Mesenchymal stem cell (in vitro differentiated cells and primary cell): ENCODE data around the gene ABCB4.
A peak's percentile ranks its signal among the peaks of the same experiment; 100 is the strongest.

ENCODE experiments used
- DNase-seq: peaks from one replicate; pipeline ENCODE4 v3.0.0-alpha.2; 2013
- H2AFZ ChIP-seq: one replicate; pipeline ENCODE4 v1.6.1; 2013; ENCODE audit warnings: low read depth, mild to moderate bottlenecking, control low read depth, inconsistent platforms, low read length, moderate library complexity
- H2AK5ac ChIP-seq: 2 replicates; pipeline ENCODE4 v1.6.1; 2013; ENCODE audit warnings: low read length, moderate library complexity, mild to moderate bottlenecking, inconsistent platforms; ENCODE audit not compliant: severe bottlenecking
- H2BK120ac ChIP-seq: one replicate; pipeline ENCODE4 v1.6.1; 2013; ENCODE audit warnings: low read depth, mild to moderate bottlenecking, inconsistent platforms, low read length, moderate library complexity
- H2BK12ac ChIP-seq, 2 experiments: one replicate each; pipeline ENCODE4 v1.6.1; 2013; ENCODE audit warnings: inconsistent platforms in 2 of 2, low read length in 2 of 2, mild to moderate bottlenecking in 2 of 2, moderate library complexity in 2 of 2, control low read depth in 1 of 2
- H2BK15ac ChIP-seq: one replicate; pipeline ENCODE4 v1.6.1; 2013; ENCODE audit warnings: mild to moderate bottlenecking, low read depth, inconsistent platforms; ENCODE audit not compliant: poor library complexity, severe bottlenecking
- H2BK5ac ChIP-seq: 2 replicates; pipeline ENCODE4 v1.6.1; 2013; ENCODE audit warnings: low read depth, mild to moderate bottlenecking, low read length, control low read depth, inconsistent platforms; ENCODE audit not compliant: poor library complexity, severe bottlenecking
- H3K14ac ChIP-seq, 2 experiments: one replicate each; pipeline ENCODE4 v1.6.1; 2013; ENCODE audit warnings: inconsistent platforms in 2 of 2, low read length in 2 of 2, control low read depth in 1 of 2, mild to moderate bottlenecking in 1 of 2, moderate library complexity in 1 of 2
- H3K18ac ChIP-seq, 2 experiments: one replicate each; pipeline ENCODE4 v1.6.1; 2013; ENCODE audit warnings: inconsistent platforms in 2 of 2, low read length in 2 of 2, control low read depth in 1 of 2, low read depth in 1 of 2, mild to moderate bottlenecking in 1 of 2
- H3K23ac ChIP-seq, 2 experiments: one replicate each; pipeline ENCODE4 v1.6.1; 2013; ENCODE audit warnings: inconsistent platforms in 2 of 2, low read length in 2 of 2, mild to moderate bottlenecking in 2 of 2, moderate library complexity in 2 of 2, control low read depth in 1 of 2
- H3K27ac ChIP-seq: 2 replicates; pipeline ENCODE4 v1.5.1; 2013; ENCODE audit warnings: mild to moderate bottlenecking, moderate library complexity, low read length, control low read depth, inconsistent platforms; ENCODE audit not compliant: poor library complexity, severe bottlenecking
- H3K27me3 ChIP-seq, 2 experiments: 2 replicates each; pipeline versions ENCODE4 v1.6.1 to v1.7.0; 2013; ENCODE audit warnings: low read length in 2 of 2, mild to moderate bottlenecking in 2 of 2, moderate library complexity in 2 of 2, control low read depth in 1 of 2, inconsistent platforms in 1 of 2; ENCODE audit not compliant: control insufficient read depth in 1 of 2, insufficient read depth in 1 of 2
- H3K36me3 ChIP-seq, 2 experiments: 2 replicates each; pipeline versions ENCODE4 v1.6.1 to v1.7.0; 2013; ENCODE audit warnings: low read length in 2 of 2, control low read depth in 1 of 2, inconsistent platforms in 1 of 2, low read depth in 1 of 2, mild to moderate bottlenecking in 1 of 2; ENCODE audit not compliant: insufficient read depth in 2 of 2, control insufficient read depth in 1 of 2
- H3K4ac ChIP-seq, 2 experiments: one replicate each; pipeline ENCODE4 v1.6.1; 2013; ENCODE audit warnings: inconsistent platforms in 2 of 2, low read length in 2 of 2, mild to moderate bottlenecking in 2 of 2, moderate library complexity in 2 of 2, control low read depth in 1 of 2, low read depth in 1 of 2
- H3K4me1 ChIP-seq: 2 replicates; pipeline ENCODE4 v1.6.1; 2013; ENCODE audit warnings: low read depth, low read length, control low read depth; ENCODE audit not compliant: control insufficient read depth, insufficient read depth
- H3K4me2 ChIP-seq: 2 replicates; pipeline ENCODE4 v1.6.1; 2013; ENCODE audit warnings: low read length, mild to moderate bottlenecking, inconsistent platforms; ENCODE audit not compliant: poor library complexity, severe bottlenecking
- H3K4me3 ChIP-seq, 2 experiments: 2 replicates each; pipeline versions ENCODE4 v1.5.1 to v1.7.0; 2013; ENCODE audit warnings: low read length in 2 of 2, mild to moderate bottlenecking in 2 of 2, control low read depth in 1 of 2, low read depth in 1 of 2; ENCODE audit not compliant: insufficient read depth in 1 of 2
- H3K79me1 ChIP-seq: replicated peaks from 2 replicates; pipeline ENCODE4 v1.6.1; 2013; ENCODE audit warnings: mild to moderate bottlenecking, control low read depth, low read length, inconsistent platforms; ENCODE audit not compliant: poor library complexity, severe bottlenecking
- H3K9ac ChIP-seq: 2 replicates; pipeline ENCODE4 v1.7.0; 2013; ENCODE audit warnings: mild to moderate bottlenecking, low read length, moderate library complexity
- H3K9me3 ChIP-seq: 2 replicates; pipeline ENCODE4 v1.7.0; 2013; ENCODE audit warnings: mild to moderate bottlenecking, low read length; ENCODE audit not compliant: control insufficient read depth
- H4K8ac ChIP-seq: one replicate; pipeline ENCODE4 v1.6.1; 2013; ENCODE audit warnings: inconsistent platforms, mild to moderate bottlenecking, low read length, moderate library complexity
- H4K91ac ChIP-seq: one replicate; pipeline ENCODE4 v1.6.1; 2013; ENCODE audit warnings: mild to moderate bottlenecking, low read length, inconsistent platforms
- WGBS: methylation state at CpG from one replicate; pipeline ENCODE4 v1.1.7; 2013; ENCODE audit warnings: mixed read lengths; 5-methylcytosine and 5-hydroxymethylcytosine counted together

The ABCB4 gene

DNA sequence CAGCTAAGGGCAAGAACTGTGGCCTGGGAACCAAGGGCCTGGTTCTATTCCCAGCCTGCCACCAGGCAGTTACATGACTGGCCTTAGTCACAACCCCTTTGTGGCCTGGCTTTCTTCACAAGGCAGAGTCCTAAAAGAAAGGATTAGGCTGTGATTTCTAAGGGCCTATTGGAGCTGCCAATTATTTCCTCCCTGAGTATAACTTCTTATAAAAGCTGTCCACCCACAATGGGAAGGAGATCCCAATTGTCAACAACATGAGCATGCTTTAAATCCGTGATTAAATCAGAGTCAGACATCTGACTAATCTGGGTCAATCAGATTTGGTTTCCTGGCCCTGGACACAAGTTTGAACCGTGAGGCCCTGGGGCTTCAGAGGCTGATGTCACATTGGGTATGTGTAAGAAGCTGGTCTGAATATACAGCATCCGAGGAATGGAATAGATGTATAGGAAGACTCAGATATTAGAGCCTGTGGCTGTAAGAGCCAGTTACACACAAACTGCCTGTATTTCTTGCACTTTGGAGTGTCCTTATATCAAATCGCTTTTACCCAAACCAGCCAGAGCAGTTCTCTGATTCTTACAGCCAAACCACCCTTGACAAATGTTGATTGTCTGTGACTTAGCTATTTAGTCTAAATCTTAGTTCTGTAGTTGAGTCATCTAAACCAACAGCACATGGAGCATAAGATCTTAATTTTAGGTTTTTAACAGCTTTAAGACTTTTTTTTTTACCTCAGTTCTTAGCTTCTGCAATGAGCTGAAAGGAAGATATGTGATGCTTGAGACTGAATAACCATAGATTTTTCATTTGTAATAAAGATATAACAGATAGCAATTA is 61.3 kb downstream of the ABCB4 start:
- Histone ChIP-seq H3K4me1 (peaks cover 4% of the 10 kb centered on the region), H3K4ac (peak overlapping the region in 1 of 2 experiments; percentile 33), H3K36me3 (no peaks in the 10 kb centered on the region), H3K79me1 (no peaks in the 10 kb centered on the region), H2BK5ac (peak overlapping the region; percentile 40), H2AFZ (no peak overlapping the region), H3K9ac (peak overlapping the region; percentile 64), H3K14ac (no peak overlapping the region), H2BK15ac (no peak overlapping the region), H3K4me2 (no peak overlapping the region), H2BK12ac (peak overlapping the region in 1 of 2 experiments; percentile 29), H3K18ac (peak overlapping the region in 1 of 2 experiments; percentile 77), H4K91ac (no peak overlapping the region), H3K9me3 (no peaks in the 10 kb centered on the region), H3K27ac (peak overlapping the region; percentile 75), H3K4me3 (no peak overlapping the region), H3K27me3 (no peaks in the 10 kb centered on the region), H3K23ac (no peak overlapping the region), H2BK120ac (no peak overlapping the region), H4K8ac (no peak overlapping the region), H2AK5ac (peak overlapping the region; percentile 74)
- DNase-seq, result peak; percentile 39
- WGBS, result 70% methylated on average over 2 of the region's 4 CpGs

DNA sequence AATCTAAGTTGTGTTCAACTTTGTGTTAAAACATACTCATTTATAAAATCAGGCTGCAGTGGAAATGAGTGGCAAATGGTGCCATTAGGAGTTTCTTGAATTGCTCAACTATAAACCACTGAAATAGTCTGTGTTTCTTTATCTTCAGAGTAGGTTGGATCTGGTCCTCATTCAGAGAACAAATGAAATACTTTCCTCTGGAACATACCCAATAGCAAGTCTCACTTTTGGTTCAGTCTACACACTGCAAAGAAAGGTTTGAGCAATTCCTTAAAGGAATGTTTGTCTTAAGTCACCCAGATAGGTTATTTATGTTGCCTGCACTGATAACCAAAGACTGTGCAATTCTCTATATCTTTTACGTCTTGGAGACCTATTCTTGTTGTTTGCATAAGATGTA is 62.5 kb downstream of the ABCB4 start:
- Histone ChIP-seq H2BK120ac (no peak overlapping the region), H3K27ac (no peak overlapping the region), H2BK15ac (no peak overlapping the region), H3K4me1 (peaks cover 4% of the 10 kb centered on the region), H3K9me3 (no peaks in the 10 kb centered on the region), H2BK5ac (no peak overlapping the region), H3K27me3 (no peaks in the 10 kb centered on the region), H2BK12ac (no peak overlapping the region), H2AFZ (no peak overlapping the region), H4K91ac (no peak overlapping the region), H3K23ac (no peak overlapping the region), H3K18ac (no peak overlapping the region), H3K4me2 (no peak overlapping the region), H3K14ac (no peak overlapping the region), H3K36me3 (no peaks in the 10 kb centered on the region), H2AK5ac (no peak overlapping the region), H3K9ac (no peak overlapping the region), H4K8ac (no peak overlapping the region), H3K4ac (no peak overlapping the region), H3K4me3 (no peak overlapping the region), H3K79me1 (no peaks in the 10 kb centered on the region)
- no CpG with 5 or more reads among the region's 1 CpG for WGBS
- DNase-seq, result peak; percentile 57

DNA sequence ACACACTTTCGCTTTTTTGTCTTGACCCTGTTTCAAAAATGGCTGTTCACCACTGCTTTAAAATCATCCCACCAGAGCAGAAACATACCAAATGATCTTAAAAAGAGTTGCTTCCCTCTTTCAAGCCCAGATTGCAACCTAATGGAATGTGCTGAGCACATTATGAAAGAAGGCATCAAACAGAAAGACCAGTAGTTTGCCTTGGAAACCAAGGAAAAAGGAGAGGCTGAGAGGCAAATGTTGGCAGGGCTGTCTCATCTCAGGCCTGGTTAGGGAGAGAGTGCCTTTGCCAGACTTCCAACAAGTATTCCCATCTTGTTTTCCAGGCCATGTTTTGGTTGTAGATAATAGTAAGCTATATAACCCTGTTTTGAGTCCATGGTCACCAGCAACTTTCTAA is 64.3 kb downstream of the ABCB4 start:
- DNase-seq, result no peak
- Histone ChIP-seq H3K36me3 (no peaks in the 10 kb centered on the region), H2BK5ac (no peak overlapping the region), H3K18ac (no peak overlapping the region), H2AK5ac (no peak overlapping the region), H4K8ac (no peak overlapping the region), H3K9ac (no peak overlapping the region), H3K23ac (no peak overlapping the region), H3K4me2 (no peak overlapping the region), H3K4me1 (peaks cover 4% of the 10 kb centered on the region), H2AFZ (no peak overlapping the region), H3K4ac (no peak overlapping the region), H4K91ac (no peak overlapping the region), H3K79me1 (no peaks in the 10 kb centered on the region), H2BK15ac (no peak overlapping the region), H2BK120ac (no peak overlapping the region), H3K14ac (no peak overlapping the region), H3K27me3 (no peaks in the 10 kb centered on the region), H3K9me3 (no peaks in the 10 kb centered on the region), H3K4me3 (no peak overlapping the region), H2BK12ac (no peak overlapping the region), H3K27ac (no peak overlapping the region)
- WGBS, result 100% methylated on average over 1 of the region's 1 CpG

DNA sequence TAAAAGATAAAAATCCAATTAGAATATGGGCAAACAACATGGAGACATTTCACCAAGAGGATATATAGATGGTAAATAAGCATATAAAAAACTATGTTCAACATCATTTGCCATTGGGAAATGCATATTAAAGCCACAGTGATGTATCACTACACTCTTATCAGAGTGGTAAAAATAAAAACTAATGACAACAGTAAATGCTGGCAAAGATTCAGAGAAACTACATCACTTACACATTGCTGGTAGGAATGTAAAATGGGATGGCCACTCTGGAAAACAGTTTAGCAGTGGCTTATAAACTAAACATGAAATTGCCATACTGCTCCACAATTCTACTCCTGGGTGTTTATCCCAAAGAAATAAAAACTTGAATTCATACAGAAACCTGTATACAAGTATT is 70.8 kb downstream of the ABCB4 start:
- no peak for DNase-seq
- Histone ChIP-seq H3K27ac (no peak overlapping the region), H2AFZ (no peak overlapping the region), H3K9ac (no peak overlapping the region), H3K23ac (no peak overlapping the region), H2BK5ac (no peak overlapping the region), H3K18ac (no peak overlapping the region), H3K4me1 (peaks cover 1% of the 10 kb centered on the region), H2BK120ac (no peak overlapping the region), H2BK12ac (no peak overlapping the region), H3K9me3 (no peaks in the 10 kb centered on the region), H2AK5ac (no peak overlapping the region), H3K79me1 (no peaks in the 10 kb centered on the region), H3K4me3 (no peak overlapping the region), H3K27me3 (no peaks in the 10 kb centered on the region), H4K8ac (no peak overlapping the region), H4K91ac (no peak overlapping the region), H3K14ac (no peak overlapping the region), H3K4me2 (no peak overlapping the region), H2BK15ac (no peak overlapping the region), H3K36me3 (no peaks in the 10 kb centered on the region), H3K4ac (no peak overlapping the region)
